OCI-LY1 (cell line): ENCODE data around the gene PPP1R10.

Experiments
- H2AFZ ChIP-seq: fragments of 200-600 bp; sonication (generic), shearing (Covaris generic); 2 replicates; pipeline ENCODE4 v1.6.0; 2014; ENCODE audit warnings: antibody characterized with exemption, mild to moderate bottlenecking, low read length
- H3F3A ChIP-seq: fragments of 200-600 bp; sonication (generic), shearing (Covaris generic); 2 replicates; pipeline ENCODE4 v1.6.0; 2014; ENCODE audit warnings: mild to moderate bottlenecking, antibody characterized with exemption, low read length, moderate library complexity; ENCODE audit not compliant: insufficient read depth
- H3K27ac ChIP-seq: fragments of 200-600 bp; sonication (generic); 2 replicates; pipeline ENCODE4 v1.5.1; 2014; ENCODE audit warnings: low read length, mixed run types, mild to moderate bottlenecking, low read depth; ENCODE audit not compliant: poor library complexity, severe bottlenecking
- H3K27me3 ChIP-seq: fragments of 200-600 bp; sonication (generic); 2 replicates; pipeline ENCODE4 v1.6.0; 2014; ENCODE audit warnings: antibody characterized with exemption, mild to moderate bottlenecking, low read length, moderate library complexity; ENCODE audit not compliant: insufficient read depth
- H3K36me3 ChIP-seq: fragments of 200-600 bp; sonication (generic); 2 replicates; pipeline ENCODE4 v1.6.1; 2014; ENCODE audit warnings: mild to moderate bottlenecking, antibody characterized with exemption, low read length, moderate library complexity, mixed read lengths; ENCODE audit not compliant: insufficient read depth
- H3K4me1 ChIP-seq: fragments of 200-600 bp; sonication (generic); 2 replicates; pipeline ENCODE4 v1.5.1; 2014; ENCODE audit warnings: mild to moderate bottlenecking, low read length, moderate library complexity; ENCODE audit not compliant: insufficient read depth, severe bottlenecking
- H3K4me2 ChIP-seq: fragments of 200-600 bp; sonication (generic), shearing (Covaris generic); 2 replicates; pipeline ENCODE4 v1.6.1; 2014; ENCODE audit warnings: low read length
- H3K4me3 ChIP-seq: fragments of 200-600 bp; sonication (generic); 2 replicates; pipeline ENCODE4 v1.5.1; 2014; ENCODE audit warnings: low read length, low read depth, mild to moderate bottlenecking, mixed read lengths; ENCODE audit not compliant: poor library complexity, severe bottlenecking
- H3K79me2 ChIP-seq: fragments of 200-600 bp; shearing (Covaris generic); 2 replicates; pipeline ENCODE4 v1.6.1; 2016; ENCODE audit warnings: mixed run types, low read length, mixed read lengths; ENCODE audit not compliant: insufficient read depth
- H3K9ac ChIP-seq: fragments of 200-600 bp; sonication (generic), shearing (Covaris generic); 2 replicates; pipeline ENCODE4 v1.6.1; 2014; ENCODE audit warnings: mild to moderate bottlenecking, low read length, mixed read lengths
- H3K9me2 ChIP-seq: fragments of 200-600 bp; sonication (generic), shearing (Covaris generic); 2 replicates; pipeline ENCODE4 v1.6.1; 2014; ENCODE audit warnings: low read depth, mild to moderate bottlenecking, low read length, mixed read lengths
- H3K9me3 ChIP-seq: fragments of 200-600 bp; shearing (Covaris generic); 2 replicates; pipeline ENCODE4 v1.6.1; 2014; ENCODE audit warnings: low read length, mixed read lengths
- H4K20me1 ChIP-seq: fragments of 200-600 bp; sonication (generic), shearing (Covaris generic); 2 replicates; pipeline ENCODE4 v1.6.0; 2016; ENCODE audit warnings: mild to moderate bottlenecking, low read length; ENCODE audit not compliant: insufficient read depth
- CTCF ChIP-seq: fragments of 200-600 bp; sonication (generic), shearing (Covaris generic); IDR thresholded peaks from 2 replicates; pipeline ENCODE4 v1.5.1; 2017; ENCODE audit warnings: mild to moderate bottlenecking, antibody characterized with exemption, low read length, moderate library complexity, mixed read lengths
- EZH2 ChIP-seq: fragments of 200-600 bp; sonication (generic), shearing (Covaris generic); IDR thresholded peaks from 2 replicates; pipeline ENCODE4 v1.8.0; 2017; ENCODE audit warnings: borderline replicate concordance, mixed run types, mild to moderate bottlenecking, antibody characterized with exemption, low read length, moderate library complexity, mixed read lengths

The PPP1R10 gene

GRCh38 chr6:30557683-30557981 lies 59.4 kb downstream of the PPP1R10 start:
- Histone ChIP-seq H3K27ac (peak overlapping the region; percentile 93), H2AFZ (no peak overlapping the region), H3K27me3 (no peaks in the 10 kb centered on the region), H3F3A (no peaks in the 10 kb centered on the region), H3K36me3 (peaks cover 60% of the 10 kb centered on the region), H3K9me3 (no peaks in the 10 kb centered on the region), H3K79me2 (peaks cover 20% of the 10 kb centered on the region), H3K9me2 (no peaks in the 10 kb centered on the region), H4K20me1 (no peaks in the 10 kb centered on the region), H3K4me2 (peak overlapping the region; percentile 93), H3K4me1 (peaks cover 22% of the 10 kb centered on the region), H3K4me3 (peak overlapping the region; percentile 93), H3K9ac (peak overlapping the region; percentile 96)
- TF ChIP-seq EZH2, result no peak
- no peak for TF ChIP-seq CTCF

GRCh38 chr6:30556906-30557682 lies 59.9 kb downstream of the PPP1R10 start, which contains the start of gene PRR3:
Gene PRR3 (plus strand): TSS chr6:30557295. CDS start chr6:30557345, 50 bp downstream.
- Histone ChIP-seq H3K4me3 (peak within 1 kb of the TSS; percentile 93), H3K27ac (peak within 1 kb of the TSS; percentile 93), H3K36me3 (peaks cover 60% of the 10 kb centered on the region), H3F3A (no peaks in the 10 kb centered on the region), H2AFZ (no peak within 1 kb of the TSS), H3K79me2 (peaks cover 20% of the 10 kb centered on the region), H3K9ac (peak within 1 kb of the TSS; percentile 96), H4K20me1 (no peaks in the 10 kb centered on the region), H3K27me3 (no peaks in the 10 kb centered on the region), H3K4me1 (peaks cover 22% of the 10 kb centered on the region), H3K9me2 (no peaks in the 10 kb centered on the region), H3K9me3 (no peaks in the 10 kb centered on the region), H3K4me2 (peak within 1 kb of the TSS; percentile 93)
- TF ChIP-seq EZH2 (no peak), CTCF (no peak)

- no peaks in the 10 kb centered on the region for H3K27me3 ChIP-seq
- no peaks in the 10 kb centered on the region for H3K9me2 ChIP-seq
- no peaks in the 10 kb centered on the region for H4K20me1 ChIP-seq
- H3K4me3 ChIP-seq, result peak within 1 kb of the TSS; percentile 93
- H3K27ac ChIP-seq, result peak within 1 kb of the TSS; percentile 93
- H3F3A ChIP-seq, result no peaks in the 10 kb centered on the region
- peaks cover 22% of the 10 kb centered on the region for H3K4me1 ChIP-seq
- no peak within 1 kb of the TSS for H2AFZ ChIP-seq
- peak within 1 kb of the TSS; percentile 96 for H3K9ac ChIP-seq
- no peaks in the 10 kb centered on the region for H3K9me3 ChIP-seq
- peaks cover 60% of the 10 kb centered on the region for H3K36me3 ChIP-seq
- H3K4me2 ChIP-seq, result peak within 1 kb of the TSS; percentile 93
- H3K79me2 ChIP-seq, result peaks cover 20% of the 10 kb centered on the region
- no peak for TF ChIP-seq CTCF
- no peak for TF ChIP-seq EZH2
These were observed 60.8 kb downstream of the PPP1R10 start, which contains the start of gene GNL1 for GRCh38 chr6:30556066-30556905. Gene GNL1 (minus strand): TSS chr6:30556489. CDS start chr6:30556203, 286 bp downstream.
